C4-2B (cell line): ENCODE data around the gene CIAO3.

Source experiments
- H3K27ac ChIP-seq: fragments of 450-650 bp; 2 replicates; pipeline ENCODE4 v1.5.1; 2017
- ZFX ChIP-seq: fragments of 450-650 bp; IDR thresholded peaks from 2 replicates; pipeline ENCODE4 v1.6.1; 2017
- TF ChIP-seq, protein P1 (sequence below): fragments of 450-650 bp; conservative IDR thresholded peaks from 2 replicates; pipeline ENCODE4 v1.5.1; 2017; ENCODE audit warnings: mild to moderate bottlenecking

CIAO3 gene

DNA sequence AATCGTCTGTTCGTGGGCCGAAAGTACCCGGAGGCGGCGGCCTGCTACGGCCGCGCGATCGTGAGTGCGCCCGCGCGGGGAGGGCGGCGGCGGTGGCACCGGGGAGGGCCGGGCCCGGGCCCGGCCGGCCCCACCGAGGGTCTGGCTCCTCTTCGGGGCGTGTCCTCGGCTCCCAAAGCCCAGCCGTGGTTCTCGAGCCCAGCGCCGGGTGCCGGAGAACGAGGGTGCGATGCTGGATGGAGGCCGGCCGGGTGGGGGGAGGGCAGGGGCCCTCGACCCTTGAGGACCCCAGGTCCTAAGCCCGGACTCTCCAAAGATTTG, 60.2 kb downstream of the CIAO3 start:
- TF ChIP-seq, protein P1, sequence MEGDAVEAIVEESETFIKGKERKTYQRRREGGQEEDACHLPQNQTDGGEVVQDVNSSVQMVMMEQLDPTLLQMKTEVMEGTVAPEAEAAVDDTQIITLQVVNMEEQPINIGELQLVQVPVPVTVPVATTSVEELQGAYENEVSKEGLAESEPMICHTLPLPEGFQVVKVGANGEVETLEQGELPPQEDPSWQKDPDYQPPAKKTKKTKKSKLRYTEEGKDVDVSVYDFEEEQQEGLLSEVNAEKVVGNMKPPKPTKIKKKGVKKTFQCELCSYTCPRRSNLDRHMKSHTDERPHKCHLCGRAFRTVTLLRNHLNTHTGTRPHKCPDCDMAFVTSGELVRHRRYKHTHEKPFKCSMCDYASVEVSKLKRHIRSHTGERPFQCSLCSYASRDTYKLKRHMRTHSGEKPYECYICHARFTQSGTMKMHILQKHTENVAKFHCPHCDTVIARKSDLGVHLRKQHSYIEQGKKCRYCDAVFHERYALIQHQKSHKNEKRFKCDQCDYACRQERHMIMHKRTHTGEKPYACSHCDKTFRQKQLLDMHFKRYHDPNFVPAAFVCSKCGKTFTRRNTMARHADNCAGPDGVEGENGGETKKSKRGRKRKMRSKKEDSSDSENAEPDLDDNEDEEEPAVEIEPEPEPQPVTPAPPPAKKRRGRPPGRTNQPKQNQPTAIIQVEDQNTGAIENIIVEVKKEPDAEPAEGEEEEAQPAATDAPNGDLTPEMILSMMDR: no peak
- TF ChIP-seq ZFX: peak; percentile 65
- H3K27ac ChIP-seq: peak overlapping the region; percentile 94

DNA sequence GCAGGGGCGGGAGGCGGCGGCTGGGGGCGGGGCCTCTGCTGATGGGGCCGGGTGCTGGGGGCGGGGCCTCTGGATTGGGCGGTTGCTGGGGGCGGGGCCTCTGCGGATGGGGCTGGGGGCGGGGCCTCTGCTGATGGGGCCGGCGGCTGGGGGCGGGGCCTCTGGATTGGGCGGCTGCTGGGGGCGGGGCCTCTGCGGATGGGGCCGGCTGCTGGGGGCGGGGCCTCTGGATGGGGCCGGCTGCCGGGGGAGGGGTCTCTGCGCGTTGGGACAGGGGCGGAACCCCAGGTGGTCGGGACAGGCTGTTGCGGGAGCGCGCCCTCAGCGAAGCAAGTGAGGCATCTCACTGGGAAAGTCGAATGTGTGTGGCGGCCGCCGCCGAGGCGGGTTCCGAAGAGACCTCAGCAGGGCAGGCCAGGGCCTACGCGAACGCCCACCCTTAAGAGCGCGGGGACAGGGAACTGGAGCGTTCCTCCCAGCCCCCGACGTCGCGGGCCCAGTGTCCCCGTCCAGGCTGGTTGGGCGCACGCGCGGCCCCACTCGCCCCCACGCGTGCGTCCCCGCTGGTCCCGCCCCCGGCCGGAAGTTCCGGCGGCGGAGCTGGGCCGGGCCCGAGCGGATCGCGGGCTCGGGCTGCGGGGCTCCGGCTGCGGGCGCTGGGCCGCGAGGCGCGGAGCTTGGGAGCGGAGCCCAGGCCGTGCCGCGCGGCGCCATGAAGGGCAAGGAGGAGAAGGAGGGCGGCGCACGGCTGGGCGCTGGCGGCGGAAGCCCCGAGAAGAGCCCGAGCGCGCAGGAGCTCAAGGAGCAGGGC, 60.8 kb downstream of the CIAO3 start, which contains the start of gene STUB1:
Gene STUB1 (plus strand): TSS at position 597 of the 811 bp plus-strand sequence. CDS start 116 bp downstream, at position 713.
- peak within 1 kb of the TSS; percentile 94 for H3K27ac ChIP-seq
- peak; percentile 73; the same call in 1 of the 2 replicates for TF ChIP-seq ZFX
- TF ChIP-seq, protein P1: no peak
